Measurements from ENCODE around the gene BPIFB3. TPM values are rescaled to one million over a fixed set of nuclear protein-coding genes. Genes with fewer than 3 reads are reported as not detected.
"Not testable (repeated sequence)": the region's sequence is repeated elsewhere in the genome, so short reads cannot be mapped to it uniquely, and the experiment has no call there.

Gene BPIFB3
- total RNA-seq, 2 donors from 2014 or later: not detected

- no peaks in the 10 kb centered on the region for H3K4me1 Mint-ChIP-seq
- H3K9me3 ChIP-seq (ENCODE audit: control insufficient read depth, low read length, poor library complexity, severe bottlenecking): no peaks in the 10 kb centered on the region
- ATAC-seq (no peak), DNase-seq (no peak)
- H3K27me3 Mint-ChIP-seq: no peaks in the 10 kb centered on the region
- H3K27ac Mint-ChIP-seq: no peak overlapping the region
- H3K36me3 Mint-ChIP-seq (ENCODE audit: low read depth): no peaks in the 10 kb centered on the region
- no peak overlapping the region for H3K4me3 Mint-ChIP-seq
Observed at GRCh38 chr20:33081411-33082154, 27.9 kb downstream of the BPIFB3 start.

- no peak overlapping the region for H3K4me3 Mint-ChIP-seq
- no peaks in the 10 kb centered on the region for H3K36me3 Mint-ChIP-seq (ENCODE audit: low read depth)
- H3K4me1 Mint-ChIP-seq: no peaks in the 10 kb centered on the region
- ATAC-seq (no peak), DNase-seq (no peak)
- no peaks in the 10 kb centered on the region for H3K9me3 ChIP-seq (ENCODE audit: control insufficient read depth, low read length, poor library complexity, severe bottlenecking)
- no peaks in the 10 kb centered on the region for H3K27me3 Mint-ChIP-seq
- no peak overlapping the region for H3K27ac Mint-ChIP-seq
Observed at GRCh38 chr20:33082546-33082945, 28.8 kb downstream of the BPIFB3 start.

GRCh38 chr20:33083544-33084340 is 30.0 kb downstream of the BPIFB3 start:
- no peaks in the 10 kb centered on the region for H3K4me1 Mint-ChIP-seq
- no peak overlapping the region for H3K27ac Mint-ChIP-seq
- no peaks in the 10 kb centered on the region for H3K27me3 Mint-ChIP-seq
- no peak overlapping the region for H3K4me3 Mint-ChIP-seq
- DNase-seq (no peak), ATAC-seq (no peak)
- H3K36me3 Mint-ChIP-seq (ENCODE audit: low read depth): no peaks in the 10 kb centered on the region
- no peaks in the 10 kb centered on the region for H3K9me3 ChIP-seq (ENCODE audit: control insufficient read depth, low read length, poor library complexity, severe bottlenecking)

- no peak for ATAC-seq
- DNase-seq: no peak
- no peaks in the 10 kb centered on the region for H3K9me3 ChIP-seq (ENCODE audit: control insufficient read depth, low read length, poor library complexity, severe bottlenecking)
- Mint-ChIP-seq H3K4me3 (no peak overlapping the region), H3K36me3 (ENCODE audit: low read depth) (no peaks in the 10 kb centered on the region), H3K4me1 (no peaks in the 10 kb centered on the region), H3K27me3 (no peaks in the 10 kb centered on the region), H3K27ac (no peak overlapping the region)
Observed at GRCh38 chr20:33084722-33085121, 31.0 kb downstream of the BPIFB3 start.

- H3K27ac Mint-ChIP-seq: peak overlapping the region; percentile 6
- H3K4me3 Mint-ChIP-seq: no peak overlapping the region
- no peaks in the 10 kb centered on the region for H3K27me3 Mint-ChIP-seq
- DNase-seq (no peak), ATAC-seq (no peak)
- no peaks in the 10 kb centered on the region for H3K9me3 ChIP-seq (ENCODE audit: control insufficient read depth, low read length, poor library complexity, severe bottlenecking)
- H3K4me1 Mint-ChIP-seq: no peaks in the 10 kb centered on the region
- no peaks in the 10 kb centered on the region for H3K36me3 Mint-ChIP-seq (ENCODE audit: low read depth)
Observed at GRCh38 chr20:33086052-33086722, 32.5 kb downstream of the BPIFB3 start.

- DNase-seq: no peak
- Mint-ChIP-seq H3K4me1 (no peaks in the 10 kb centered on the region), H3K36me3 (ENCODE audit: low read depth) (no peaks in the 10 kb centered on the region), H3K4me3 (no peak overlapping the region), H3K27ac (no peak overlapping the region), H3K27me3 (no peaks in the 10 kb centered on the region)
- ATAC-seq: no peak
- no peaks in the 10 kb centered on the region for H3K9me3 ChIP-seq (ENCODE audit: control insufficient read depth, low read length, poor library complexity, severe bottlenecking)
Observed at GRCh38 chr20:33091147-33091546, 37.4 kb downstream of the BPIFB3 start.

- H3K27ac Mint-ChIP-seq: peak overlapping the region; percentile 1
- no peaks in the 10 kb centered on the region for H3K4me1 Mint-ChIP-seq
- H3K36me3 Mint-ChIP-seq (ENCODE audit: low read depth): no peaks in the 10 kb centered on the region
- no peaks in the 10 kb centered on the region for H3K27me3 Mint-ChIP-seq
- no peaks in the 10 kb centered on the region for H3K9me3 ChIP-seq (ENCODE audit: control insufficient read depth, low read length, poor library complexity, severe bottlenecking)
- H3K4me3 Mint-ChIP-seq: no peak overlapping the region
- no peak for DNase-seq
- no peak for ATAC-seq
Observed at GRCh38 chr20:33091693-33092092, 38.0 kb downstream of the BPIFB3 start.

GRCh38 chr20:33092361-33092760 is 38.7 kb downstream of the BPIFB3 start:
- no peak for DNase-seq
- Mint-ChIP-seq H3K27me3 (no peaks in the 10 kb centered on the region), H3K4me3 (no peak overlapping the region)

GRCh38 chr20:33093074-33093473 is 39.4 kb downstream of the BPIFB3 start:
- DNase-seq (no peak), ATAC-seq (no peak)
- no peak overlapping the region for H3K27ac Mint-ChIP-seq
- no peaks in the 10 kb centered on the region for H3K9me3 ChIP-seq (ENCODE audit: control insufficient read depth, low read length, poor library complexity, severe bottlenecking)
- H3K4me3 Mint-ChIP-seq: no peak overlapping the region
- H3K36me3 Mint-ChIP-seq (ENCODE audit: low read depth): no peaks in the 10 kb centered on the region
- no peaks in the 10 kb centered on the region for H3K4me1 Mint-ChIP-seq
- H3K27me3 Mint-ChIP-seq: no peaks in the 10 kb centered on the region

More at GRCh38 chr20:33092361-33092760, 38.7 kb downstream of the BPIFB3 start:
- H3K9me3 ChIP-seq (ENCODE audit: control insufficient read depth, low read length, poor library complexity, severe bottlenecking): no peaks in the 10 kb centered on the region
- H3K36me3 Mint-ChIP-seq (ENCODE audit: low read depth): no peaks in the 10 kb centered on the region
- H3K4me1 Mint-ChIP-seq: no peaks in the 10 kb centered on the region
- no peak overlapping the region for H3K27ac Mint-ChIP-seq
- ATAC-seq: no peak

- no peak for ATAC-seq
- DNase-seq: no peak
- Mint-ChIP-seq H3K4me1 (no peaks in the 10 kb centered on the region), H3K27ac (no peak overlapping the region), H3K27me3 (no peaks in the 10 kb centered on the region), H3K4me3 (no peak overlapping the region), H3K36me3 (ENCODE audit: low read depth) (no peaks in the 10 kb centered on the region)
- H3K9me3 ChIP-seq (ENCODE audit: control insufficient read depth, low read length, poor library complexity, severe bottlenecking): no peaks in the 10 kb centered on the region
Observed at GRCh38 chr20:33093582-33093981, 39.9 kb downstream of the BPIFB3 start.

GRCh38 chr20:33095249-33095648 is 41.5 kb downstream of the BPIFB3 start:
- no peaks in the 10 kb centered on the region for H3K4me1 Mint-ChIP-seq
- H3K9me3 ChIP-seq (ENCODE audit: control insufficient read depth, low read length, poor library complexity, severe bottlenecking): no peaks in the 10 kb centered on the region
- no peaks in the 10 kb centered on the region for H3K36me3 Mint-ChIP-seq (ENCODE audit: low read depth)
- ATAC-seq (no peak), DNase-seq (no peak)
- no peak overlapping the region for H3K27ac Mint-ChIP-seq
- H3K4me3 Mint-ChIP-seq: no peak overlapping the region
- H3K27me3 Mint-ChIP-seq: no peaks in the 10 kb centered on the region

GRCh38 chr20:33095902-33096584 is 42.3 kb downstream of the BPIFB3 start:
- not testable (repeated sequence) for H3K27ac Mint-ChIP-seq; H3K4me3 Mint-ChIP-seq; H3K4me1 Mint-ChIP-seq; H3K36me3 Mint-ChIP-seq (ENCODE audit: low read depth); H3K9me3 ChIP-seq (ENCODE audit: control insufficient read depth, low read length, poor library complexity, severe bottlenecking); H3K27me3 Mint-ChIP-seq
- peak in 1 of 3 donors; percentile 20 for DNase-seq
- peak; percentile 68 for ATAC-seq

- Mint-ChIP-seq H3K36me3 (ENCODE audit: low read depth) (no peaks in the 10 kb centered on the region), H3K27me3 (no peaks in the 10 kb centered on the region), H3K4me1 (no peaks in the 10 kb centered on the region), H3K4me3 (no peak overlapping the region), H3K27ac (no peak overlapping the region)
- DNase-seq: no peak
- no peaks in the 10 kb centered on the region for H3K9me3 ChIP-seq (ENCODE audit: control insufficient read depth, low read length, poor library complexity, severe bottlenecking)
- no peak for ATAC-seq
Observed at GRCh38 chr20:33097001-33097400, 43.3 kb downstream of the BPIFB3 start.

All from T-helper 17 cell (primary cell).